Activated naive CD4-positive, alpha-beta T cell treated with anti-CD3 and anti-CD28 coated beads, Interleukin-2, amount 50 U/mL, for 72 hours (primary cell): ENCODE measurements around the gene OR2T11. TPM values are rescaled to one million over a fixed set of nuclear protein-coding genes. Genes with fewer than 3 reads are reported as not detected.

ENCODE experiments used
- ATAC-seq, 2 donors: fragments of 150-1000 bp; cut with Tn5 transposase; 2 replicates each; pipeline ENCODE4 v1.10.0; 2021; ENCODE audit warnings: mild to moderate bottlenecking in 2 of 2, moderate library complexity in 2 of 2
- DNase-seq, 2 donors: peaks; one replicate each; pipeline ENCODE4 v3.0.0; 2021 to 2022; ENCODE audit warnings: low spot score in 2 of 2
- H3K27ac Mint-ChIP-seq, 2 donors: one replicate each; pipeline ENCODE4 v1.8.0; 2022; ENCODE audit warnings: mild to moderate bottlenecking in 2 of 2, mixed read lengths in 2 of 2
- H3K36me3 Mint-ChIP-seq, 2 donors: one replicate each; pipeline ENCODE4 v1.8.0; 2022; ENCODE audit warnings: mixed read lengths in 2 of 2
- H3K9me3 Mint-ChIP-seq, 2 donors: one replicate each; pipeline ENCODE4 v1.8.0; 2022; ENCODE audit warnings: mixed read lengths in 2 of 2
- total RNA-seq, 2 donors: library from RNA; stranded (reverse); gene quantifications; one replicate each; pipeline ENCODE4 v1.2.3, GENCODE V29; 2022

The OR2T11 gene
- total RNA-seq, 2 donors from 2014 or later, result not detected

DNA sequence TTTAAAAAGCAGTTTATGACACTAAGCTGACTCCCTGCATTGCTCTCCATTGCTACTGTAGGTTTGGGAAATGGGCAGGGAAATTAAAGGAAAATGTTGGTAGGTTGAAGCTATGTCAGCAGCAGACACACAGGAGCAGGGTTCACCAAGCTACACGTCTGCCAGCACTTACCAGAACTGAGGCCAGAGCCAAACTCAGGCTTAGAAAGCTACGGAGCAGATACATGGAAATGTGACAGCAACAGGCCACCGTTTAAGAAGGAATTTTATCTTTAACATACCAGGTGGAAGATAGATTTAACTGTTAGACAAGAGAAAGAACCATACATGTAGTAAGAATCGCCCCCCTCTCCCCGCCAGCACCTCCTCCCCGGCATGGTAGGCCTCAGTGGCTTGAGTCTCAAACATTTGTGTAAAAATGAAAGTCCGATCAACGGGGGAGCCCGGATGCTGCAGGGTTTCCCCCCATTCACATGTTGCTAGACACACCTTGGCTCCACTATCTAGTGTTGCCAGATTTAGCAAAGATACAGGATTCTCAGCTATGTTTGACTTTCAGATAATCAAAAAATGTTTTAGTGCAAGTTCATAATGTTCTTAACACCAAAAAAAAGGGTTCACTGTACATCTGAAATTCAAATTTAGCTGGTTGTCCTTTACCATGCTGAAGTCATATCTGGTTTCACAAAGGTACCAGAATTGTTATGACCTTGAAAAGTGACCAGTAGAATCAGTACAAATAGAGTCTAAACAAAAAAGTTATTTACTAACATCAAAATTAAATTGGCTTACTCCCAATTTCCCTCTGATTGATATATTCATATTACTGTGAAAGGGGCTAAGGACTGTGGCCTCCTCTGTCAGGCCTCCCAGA lies 6.7 kb downstream of the OR2T11 start:
- H3K36me3 Mint-ChIP-seq, result no peaks in the 10 kb centered on the region
- H3K9me3 Mint-ChIP-seq, result no peaks in the 10 kb centered on the region
- no peak for ATAC-seq

DNA sequence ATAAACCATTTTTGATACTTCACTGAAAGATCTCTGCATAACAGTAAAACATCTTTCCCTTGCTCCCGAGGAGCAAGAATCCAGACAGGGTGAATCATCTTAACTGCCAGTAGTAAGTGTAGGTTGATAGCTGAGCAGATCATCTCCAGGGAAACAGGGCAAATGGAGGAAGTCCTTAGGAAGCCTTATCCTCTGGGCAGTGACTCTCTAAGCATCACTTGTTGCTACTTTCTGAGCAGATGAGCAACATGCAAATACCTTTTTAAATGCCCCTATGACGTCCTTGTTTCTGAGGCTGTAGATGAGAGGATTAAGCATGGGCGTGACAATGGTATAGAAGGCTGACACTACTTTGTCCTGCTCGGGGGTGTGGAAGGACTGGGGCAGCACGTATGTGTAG lies 8.9 kb downstream of the OR2T11 start:
- Mint-ChIP-seq H3K9me3 (no peaks in the 10 kb centered on the region), H3K27ac (no peak overlapping the region), H3K36me3 (no peaks in the 10 kb centered on the region)
- DNase-seq, result no peak
- no peak for ATAC-seq

More for the DNA sequence above, 6.7 kb downstream of the OR2T11 start:
- DNase-seq, result no peak
- no peak overlapping the region for H3K27ac Mint-ChIP-seq

GRCh38 chr1:248625166-248625565 lies 9.7 kb downstream of the OR2T11 start:
- no peaks in the 10 kb centered on the region for H3K9me3 Mint-ChIP-seq
- ATAC-seq, result no peak
- no peaks in the 10 kb centered on the region for H3K36me3 Mint-ChIP-seq
- no peak for DNase-seq
- H3K27ac Mint-ChIP-seq, result no peak overlapping the region

DNA sequence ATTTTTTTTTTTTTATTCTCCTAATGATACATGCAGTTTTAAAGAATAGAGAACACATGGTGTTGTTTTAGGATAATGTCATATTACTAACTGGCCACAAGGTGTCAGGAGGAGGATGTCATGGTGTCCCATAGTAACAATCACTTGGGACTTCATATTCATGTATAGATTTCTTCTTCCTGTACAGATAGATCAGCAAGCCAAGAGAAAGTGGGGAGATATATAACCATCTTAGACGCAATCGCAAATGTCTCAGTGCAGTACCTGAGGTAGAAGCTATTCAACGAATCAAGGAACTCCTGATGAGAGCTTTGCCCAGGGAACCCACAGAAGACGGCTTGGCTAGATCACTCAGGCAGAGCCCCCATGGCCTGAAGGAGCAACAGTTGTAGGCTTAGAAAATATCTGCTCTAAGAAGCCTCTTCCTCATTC lies 12.3 kb downstream of the OR2T11 start:
- no peaks in the 10 kb centered on the region for H3K9me3 Mint-ChIP-seq
- DNase-seq (no peak), ATAC-seq (peak; percentile 74 to 86)
- H3K36me3 Mint-ChIP-seq, result no peaks in the 10 kb centered on the region
- no peak overlapping the region for H3K27ac Mint-ChIP-seq

GRCh38 chr1:248621770-248622169 lies 13.1 kb downstream of the OR2T11 start:
- no peak overlapping the region for H3K27ac Mint-ChIP-seq

DNA sequence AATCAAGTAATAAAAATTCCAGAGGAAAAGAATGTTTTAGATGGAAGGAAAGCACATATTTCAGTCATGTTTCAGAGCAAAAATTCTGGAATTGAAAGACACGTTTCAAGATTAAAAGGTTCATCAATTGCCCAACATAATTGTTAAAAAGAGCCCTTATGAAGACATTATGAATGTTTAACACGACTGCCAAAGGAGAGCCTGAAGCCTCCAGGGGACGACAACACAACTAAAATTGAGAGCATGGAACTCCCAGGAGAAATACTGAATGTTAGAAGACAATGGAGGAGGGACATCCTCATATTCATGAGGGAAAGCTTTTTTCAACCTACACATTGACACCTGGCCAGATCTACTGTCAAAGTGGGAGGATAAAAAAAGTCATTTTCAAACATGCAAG lies 16.0 kb downstream of the OR2T11 start:
- ATAC-seq, result peak in 1 of 2 donors; percentile 57
- H3K9me3 Mint-ChIP-seq, result no peaks in the 10 kb centered on the region
- DNase-seq, result peak in 1 of 2 donors; percentile 63
- H3K36me3 Mint-ChIP-seq, result peaks cover 0 to 9% of the 10 kb centered on the region in 2 donors
- no peak overlapping the region for H3K27ac Mint-ChIP-seq

More at GRCh38 chr1:248621770-248622169, 13.1 kb downstream of the OR2T11 start:
- ATAC-seq, result no peak
- no peaks in the 10 kb centered on the region for H3K36me3 Mint-ChIP-seq
- H3K9me3 Mint-ChIP-seq, result no peaks in the 10 kb centered on the region
- DNase-seq, result no peak

- DNase-seq (no peak), ATAC-seq (no peak)
- Mint-ChIP-seq H3K27ac (no peak overlapping the region), H3K9me3 (no peaks in the 10 kb centered on the region), H3K36me3 (peaks cover 0 to 9% of the 10 kb centered on the region in 2 donors)
These were observed 16.8 kb downstream of the OR2T11 start for GRCh38 chr1:248618119-248618518.

DNA sequence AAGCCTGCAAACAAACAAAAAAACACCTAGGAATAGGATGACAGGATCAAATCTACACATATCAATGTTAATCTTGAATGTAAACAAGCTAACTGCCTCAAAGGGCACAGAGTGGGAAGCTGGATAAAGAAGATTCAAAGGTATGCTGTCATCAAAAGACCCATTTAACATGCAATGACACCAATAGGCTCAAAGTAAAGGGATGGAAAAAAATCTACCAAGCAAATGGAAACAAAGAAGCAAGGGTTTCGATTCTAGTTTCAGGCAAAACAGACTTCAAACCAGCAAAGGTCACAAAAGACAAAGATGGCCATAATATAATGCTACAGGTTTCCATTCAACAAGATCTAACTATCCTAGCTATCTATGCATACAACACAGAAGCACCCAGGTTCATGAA lies 21.1 kb downstream of the OR2T11 start:
- Mint-ChIP-seq H3K9me3 (no peaks in the 10 kb centered on the region), H3K27ac (peak overlapping the region in 1 of 2 donors; percentile 74), H3K36me3 (peaks cover 0 to 9% of the 10 kb centered on the region in 2 donors)
- ATAC-seq (peak; percentile 82 to 86), DNase-seq (no peak)

DNA sequence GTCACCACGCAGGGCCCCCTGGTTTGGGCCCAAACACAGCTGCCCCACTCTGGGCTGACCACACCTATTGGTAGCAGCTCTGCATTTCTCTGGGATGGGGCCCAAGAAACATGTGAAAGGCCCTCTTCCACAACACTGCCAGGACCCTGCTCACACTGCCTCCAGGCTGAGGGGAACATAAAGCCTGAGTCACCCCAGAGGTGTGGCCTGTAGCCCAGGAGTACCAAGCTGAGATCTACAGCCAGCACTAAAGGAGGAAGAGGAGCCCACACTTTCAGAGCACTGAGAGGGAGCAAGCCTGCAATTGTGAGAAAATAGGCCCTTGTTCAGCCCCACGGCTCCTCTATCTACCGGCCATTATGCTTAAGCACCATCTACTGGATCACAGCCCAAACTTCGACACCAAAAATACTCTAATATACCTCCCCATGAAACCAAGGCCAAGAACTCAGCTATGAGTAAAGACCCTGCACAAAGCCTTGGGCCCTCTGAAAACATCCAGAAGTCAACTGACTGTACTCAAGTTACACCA lies 22.9 kb downstream of the OR2T11 start:
- H3K27ac Mint-ChIP-seq, result peak overlapping the region in 1 of 2 donors; percentile 49

GRCh38 chr1:248610301-248610700 lies 24.6 kb downstream of the OR2T11 start:
- H3K36me3 Mint-ChIP-seq, result peaks cover 0 to 6% of the 10 kb centered on the region in 2 donors
- H3K9me3 Mint-ChIP-seq, result no peaks in the 10 kb centered on the region
- H3K27ac Mint-ChIP-seq, result no peak overlapping the region
- DNase-seq (no peak), ATAC-seq (no peak)

More for the DNA sequence above, 22.9 kb downstream of the OR2T11 start:
- H3K36me3 Mint-ChIP-seq, result peaks cover 0 to 9% of the 10 kb centered on the region in 2 donors
- DNase-seq, result no peak
- ATAC-seq, result peak; percentile 56 to 81
- no peaks in the 10 kb centered on the region for H3K9me3 Mint-ChIP-seq

- ATAC-seq (no peak), DNase-seq (no peak)
- H3K27ac Mint-ChIP-seq, result no peak overlapping the region
- peaks cover 0 to 6% of the 10 kb centered on the region in 2 donors for H3K36me3 Mint-ChIP-seq
- peaks cover 5 to 9% of the 10 kb centered on the region in 2 donors for H3K9me3 Mint-ChIP-seq
These were observed 35.5 kb downstream of the OR2T11 start for GRCh38 chr1:248599396-248599795.

DNA sequence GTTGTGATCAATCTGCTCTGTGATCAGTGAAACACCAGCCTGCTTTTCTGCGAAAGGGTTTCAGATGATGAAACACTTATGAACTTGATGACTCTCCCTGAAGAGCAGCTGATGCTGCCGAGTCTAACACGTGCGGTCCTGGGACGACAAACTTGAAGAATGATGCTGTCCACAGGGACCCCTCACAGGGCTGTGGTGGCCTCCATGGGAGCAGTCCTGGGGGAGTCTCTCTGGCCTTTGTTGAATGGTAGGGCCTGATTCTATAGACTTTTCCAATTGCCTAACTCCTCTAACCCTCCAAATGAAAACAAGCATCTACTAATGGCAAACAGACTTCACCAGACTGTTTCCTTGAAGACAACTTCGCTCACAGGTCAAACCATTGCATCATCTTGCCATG lies 37.3 kb downstream of the OR2T11 start, which contains the start of gene OR2T10:
Gene OR2T10 (minus strand): TSS at position 112 of the 400 bp plus-strand sequence. CDS start 3,932 bp downstream, outside the sequence.
- ATAC-seq (no peak), DNase-seq (no peak)
- Mint-ChIP-seq H3K9me3 (peaks cover 5 to 10% of the 10 kb centered on the region in 2 donors), H3K36me3 (peaks cover 0 to 5% of the 10 kb centered on the region in 2 donors), H3K27ac (peak within 1 kb of the TSS in 1 of 2 donors; percentile 72)

GRCh38 chr1:248596615-248597014 lies 38.3 kb downstream of the OR2T11 start:
- peaks cover 0 to 5% of the 10 kb centered on the region in 2 donors for H3K9me3 Mint-ChIP-seq
- DNase-seq, result no peak
- no peaks in the 10 kb centered on the region for H3K36me3 Mint-ChIP-seq
- ATAC-seq, result peak; percentile 37 to 71
- peak overlapping the region in 1 of 2 donors; percentile 72 for H3K27ac Mint-ChIP-seq

DNA sequence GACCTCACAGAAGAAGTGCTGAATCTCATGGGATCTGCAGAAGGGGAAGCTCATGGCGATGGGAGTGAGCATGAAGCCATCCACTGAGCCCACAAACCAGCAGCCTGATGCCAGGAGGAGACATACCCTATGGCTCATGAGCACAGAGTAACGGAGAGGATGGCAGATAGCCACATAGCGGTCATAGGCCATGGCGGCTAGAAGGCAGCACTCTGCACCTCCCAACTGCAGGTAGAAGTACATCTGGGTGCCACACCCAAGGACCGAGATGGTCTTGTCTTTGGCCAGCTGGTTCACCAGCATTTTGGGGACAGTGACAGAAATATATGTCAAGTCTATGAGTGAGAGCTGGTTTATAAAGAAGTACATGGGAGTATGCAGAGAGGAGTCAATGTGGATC lies 41.7 kb downstream of the OR2T11 start:
- DNase-seq (no peak), ATAC-seq (no peak)
- no peaks in the 10 kb centered on the region for H3K36me3 Mint-ChIP-seq
- H3K27ac Mint-ChIP-seq, result no peak overlapping the region
- peaks cover 0 to 5% of the 10 kb centered on the region in 2 donors for H3K9me3 Mint-ChIP-seq

- Mint-ChIP-seq H3K36me3 (no peaks in the 10 kb centered on the region), H3K27ac (no peak overlapping the region), H3K9me3 (peaks cover 0 to 5% of the 10 kb centered on the region in 2 donors)
- ATAC-seq (no peak), DNase-seq (no peak)
These were observed 42.2 kb downstream of the OR2T11 start for GRCh38 chr1:248592655-248593054.

- ATAC-seq (no peak), DNase-seq (no peak)
- Mint-ChIP-seq H3K27ac (no peak overlapping the region), H3K36me3 (peaks cover 0 to 5% of the 10 kb centered on the region in 2 donors), H3K9me3 (peaks cover 0 to 13% of the 10 kb centered on the region in 2 donors)
These were observed 44.8 kb downstream of the OR2T11 start for GRCh38 chr1:248590055-248590454.

- Mint-ChIP-seq H3K9me3 (peaks cover 0 to 13% of the 10 kb centered on the region in 2 donors), H3K27ac (no peak overlapping the region), H3K36me3 (peaks cover 0 to 5% of the 10 kb centered on the region in 2 donors)
- no peak for DNase-seq
- ATAC-seq, result no peak
These were observed 45.6 kb downstream of the OR2T11 start for GRCh38 chr1:248589334-248589733.
